Measurements from ENCODE around the gene SPAM1. TPM values are rescaled to one million over a fixed set of nuclear protein-coding genes. Genes with fewer than 3 reads are reported as not detected.
A peak's percentile ranks its signal among the peaks of the same experiment; 100 is the strongest.
"Not testable (repeated sequence)": the region's sequence is repeated elsewhere in the genome, so short reads cannot be mapped to it uniquely, and the experiment has no call there.

SPAM1 gene, protein sequence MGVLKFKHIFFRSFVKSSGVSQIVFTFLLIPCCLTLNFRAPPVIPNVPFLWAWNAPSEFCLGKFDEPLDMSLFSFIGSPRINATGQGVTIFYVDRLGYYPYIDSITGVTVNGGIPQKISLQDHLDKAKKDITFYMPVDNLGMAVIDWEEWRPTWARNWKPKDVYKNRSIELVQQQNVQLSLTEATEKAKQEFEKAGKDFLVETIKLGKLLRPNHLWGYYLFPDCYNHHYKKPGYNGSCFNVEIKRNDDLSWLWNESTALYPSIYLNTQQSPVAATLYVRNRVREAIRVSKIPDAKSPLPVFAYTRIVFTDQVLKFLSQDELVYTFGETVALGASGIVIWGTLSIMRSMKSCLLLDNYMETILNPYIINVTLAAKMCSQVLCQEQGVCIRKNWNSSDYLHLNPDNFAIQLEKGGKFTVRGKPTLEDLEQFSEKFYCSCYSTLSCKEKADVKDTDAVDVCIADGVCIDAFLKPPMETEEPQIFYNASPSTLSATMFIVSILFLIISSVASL
- total RNA-seq (not detected), polyA plus RNA-seq (not detected)

GRCh38 chr7:123924941-123925340 lies at the start of gene SPAM1:
TSS of gene SPAM1 (plus strand) at chr7:123925241. CDS start at chr7:123953571, 28,330 bp downstream.
- H3K36me3 ChIP-seq (ENCODE audit: insufficient read depth), result no peaks in the 10 kb centered on the region
- DNase-seq (ENCODE audit: extremely low spot score), result no peak
- no peak within 1 kb of the TSS for H3K27ac ChIP-seq (ENCODE audit: low read depth)

GRCh38 chr7:123876557-123877256 lies 48.3 kb upstream of the SPAM1 start:
- H3K4me3 ChIP-seq (ENCODE audit: low read depth, low read length), result no peak overlapping the region
- DNase-seq (ENCODE audit: extremely low spot score), result no peak
- 64% methylated on average over 7 of the region's 7 CpGs for WGBS

More at GRCh38 chr7:123924941-123925340, at the start of gene SPAM1:
- Histone ChIP-seq H3K4me3 (ENCODE audit: low read depth, low read length) (no peak within 1 kb of the TSS), H3K4me1 (ENCODE audit: insufficient read depth) (no peaks in the 10 kb centered on the region)

DNA sequence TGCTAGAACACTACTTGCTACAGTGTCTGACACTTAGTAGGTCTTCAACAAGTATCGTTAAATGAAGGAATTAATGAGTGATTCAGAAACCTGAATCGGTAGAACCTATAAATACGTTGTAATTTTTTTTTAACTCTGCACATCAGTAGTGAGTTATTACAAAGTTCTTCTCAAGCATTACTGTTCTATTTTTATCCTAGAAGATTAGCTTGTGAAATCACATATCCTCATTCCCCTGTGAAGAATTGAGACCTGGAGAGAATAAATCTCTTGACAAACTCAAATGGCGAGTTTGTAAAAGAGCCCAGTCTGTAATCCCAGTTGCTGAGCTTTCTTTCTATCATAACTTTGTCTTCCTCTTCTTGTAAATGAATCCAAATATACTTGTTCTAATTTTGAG lies 45.4 kb upstream of the SPAM1 start:
- Histone ChIP-seq H3K36me3 (ENCODE audit: insufficient read depth) (no peaks in the 10 kb centered on the region), H3K4me3 (ENCODE audit: low read depth, low read length) (no peak overlapping the region), H3K4me1 (ENCODE audit: insufficient read depth) (no peaks in the 10 kb centered on the region), H3K27ac (ENCODE audit: low read depth) (no peak overlapping the region)
- WGBS, result 54% methylated on average over 4 of the region's 4 CpGs
- no peak for DNase-seq (ENCODE audit: extremely low spot score)

More at GRCh38 chr7:123876557-123877256, 48.3 kb upstream of the SPAM1 start:
- Histone ChIP-seq H3K4me1 (ENCODE audit: insufficient read depth) (no peaks in the 10 kb centered on the region), H3K36me3 (ENCODE audit: insufficient read depth) (no peaks in the 10 kb centered on the region), H3K27ac (ENCODE audit: low read depth) (no peak overlapping the region)

DNA sequence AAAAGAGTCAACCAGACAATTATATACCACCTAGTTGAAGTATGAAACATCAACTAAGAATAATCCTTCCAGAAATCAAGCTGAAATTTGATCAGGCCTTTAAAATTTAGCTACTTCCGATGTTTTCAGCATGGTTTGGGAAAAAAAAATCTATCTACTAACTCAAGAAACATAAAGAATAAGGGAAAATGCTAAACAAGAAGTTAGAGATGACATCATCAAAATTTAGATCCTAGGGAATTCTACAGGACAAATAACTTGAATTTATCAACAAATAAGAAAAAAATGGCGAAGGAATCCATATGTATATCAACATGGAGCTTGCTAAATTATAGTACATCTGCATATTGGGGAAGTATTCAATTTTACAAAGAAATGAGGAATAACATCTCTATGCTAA lies 43.7 kb upstream of the SPAM1 start:
- no peak for DNase-seq (ENCODE audit: extremely low spot score)
- 72% methylated on average over 2 of the region's 2 CpGs for WGBS

GRCh38 chr7:123883154-123883553 lies 41.9 kb upstream of the SPAM1 start:
- H3K36me3 ChIP-seq (ENCODE audit: insufficient read depth), result no peaks in the 10 kb centered on the region
- H3K4me1 ChIP-seq (ENCODE audit: insufficient read depth), result no peaks in the 10 kb centered on the region
- DNase-seq (ENCODE audit: extremely low spot score), result no peak

More for the DNA sequence above, 43.7 kb upstream of the SPAM1 start:
- no peak overlapping the region for H3K4me3 ChIP-seq (ENCODE audit: low read depth, low read length)
- no peaks in the 10 kb centered on the region for H3K36me3 ChIP-seq (ENCODE audit: insufficient read depth)
- no peak overlapping the region for H3K27ac ChIP-seq (ENCODE audit: low read depth)
- no peaks in the 10 kb centered on the region for H3K4me1 ChIP-seq (ENCODE audit: insufficient read depth)

DNA sequence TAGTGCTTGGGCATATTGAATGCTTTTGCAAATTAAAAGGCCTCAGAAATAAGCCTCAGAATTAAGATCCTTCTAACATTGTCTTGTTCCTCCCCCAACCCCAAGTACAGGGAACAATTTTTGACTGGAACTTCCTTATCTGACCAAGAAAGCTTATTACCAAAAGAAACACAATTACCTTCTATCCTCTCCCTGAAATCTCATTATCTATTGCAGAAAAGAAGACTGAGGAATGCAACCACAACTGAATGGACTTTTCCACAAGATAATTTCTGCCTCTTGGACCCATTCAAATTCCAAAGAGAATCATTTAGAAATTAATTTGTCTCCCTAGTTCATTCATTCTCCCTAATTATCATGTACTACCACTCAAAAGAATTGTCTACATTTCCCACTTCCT lies 36.8 kb upstream of the SPAM1 start:
- no peak for DNase-seq (ENCODE audit: extremely low spot score)
- H3K4me1 ChIP-seq (ENCODE audit: insufficient read depth), result no peaks in the 10 kb centered on the region

More at GRCh38 chr7:123883154-123883553, 41.9 kb upstream of the SPAM1 start:
- Histone ChIP-seq H3K27ac (ENCODE audit: low read depth) (no peak overlapping the region), H3K4me3 (ENCODE audit: low read depth, low read length) (no peak overlapping the region)

DNA sequence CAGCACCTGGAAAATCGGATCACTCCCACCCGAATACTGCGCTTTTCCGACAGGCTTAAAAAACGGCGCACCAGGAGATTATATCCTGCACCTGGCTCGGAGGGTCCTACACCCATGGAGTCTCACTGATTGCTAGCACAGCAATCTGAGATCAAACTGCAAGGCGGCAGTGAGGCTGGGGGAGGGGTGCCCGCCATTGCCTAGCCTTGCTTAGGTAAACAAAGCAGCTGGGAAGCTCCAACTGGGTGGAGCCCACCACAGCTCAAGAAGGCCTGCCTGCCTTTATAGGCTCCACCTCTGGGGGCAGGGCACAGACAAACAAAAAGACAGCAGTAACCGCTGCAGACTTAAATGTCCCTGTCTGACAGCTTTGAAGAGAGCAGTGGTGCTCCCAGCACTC lies 30.3 kb upstream of the SPAM1 start:
- not testable (repeated sequence) for DNase-seq (ENCODE audit: extremely low spot score); H3K36me3 ChIP-seq (ENCODE audit: insufficient read depth)
- WGBS, result 94% methylated on average over 10 of the region's 10 CpGs

More for the DNA sequence above, 36.8 kb upstream of the SPAM1 start:
- Histone ChIP-seq H3K36me3 (ENCODE audit: insufficient read depth) (no peaks in the 10 kb centered on the region), H3K27ac (ENCODE audit: low read depth) (no peak overlapping the region), H3K4me3 (ENCODE audit: low read depth, low read length) (no peak overlapping the region)

GRCh38 chr7:123901101-123901500 lies 23.9 kb upstream of the SPAM1 start:
- Histone ChIP-seq H3K27ac (ENCODE audit: low read depth) (peak overlapping the region; percentile 23), H3K36me3 (ENCODE audit: insufficient read depth) (no peaks in the 10 kb centered on the region), H3K4me3 (ENCODE audit: low read depth, low read length) (no peak overlapping the region), H3K4me1 (ENCODE audit: insufficient read depth) (no peaks in the 10 kb centered on the region)
- DNase-seq (ENCODE audit: extremely low spot score), result peak; percentile 29
- WGBS, result 68% methylated on average over 1 of the region's 1 CpG

More for the DNA sequence above, 30.3 kb upstream of the SPAM1 start:
- not testable (repeated sequence) for H3K4me1 ChIP-seq (ENCODE audit: insufficient read depth); H3K4me3 ChIP-seq (ENCODE audit: low read depth, low read length); H3K27ac ChIP-seq (ENCODE audit: low read depth)

DNA sequence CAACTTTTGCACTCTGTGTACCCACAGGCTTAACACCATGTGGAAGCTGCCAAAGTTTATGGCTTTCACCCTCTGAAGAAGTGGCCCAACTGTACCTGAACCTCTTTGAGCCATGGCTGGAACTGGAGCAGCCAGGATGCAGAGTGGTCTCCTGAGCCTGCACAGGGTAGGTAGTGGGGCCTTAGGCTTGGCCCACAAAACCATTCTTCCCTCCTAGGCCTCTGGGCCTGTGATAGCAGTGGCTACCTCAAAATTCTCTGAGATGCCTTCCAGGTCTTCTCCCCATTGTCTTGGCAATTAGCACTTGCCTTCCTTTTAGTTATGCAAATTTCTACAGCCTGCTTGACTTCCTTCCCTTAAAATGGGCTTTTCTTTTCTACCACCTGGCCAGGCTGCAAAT lies 19.3 kb upstream of the SPAM1 start:
- no peaks in the 10 kb centered on the region for H3K4me1 ChIP-seq (ENCODE audit: insufficient read depth)
- no peak for DNase-seq (ENCODE audit: extremely low spot score)
- no peak overlapping the region for H3K4me3 ChIP-seq (ENCODE audit: low read depth, low read length)

DNA sequence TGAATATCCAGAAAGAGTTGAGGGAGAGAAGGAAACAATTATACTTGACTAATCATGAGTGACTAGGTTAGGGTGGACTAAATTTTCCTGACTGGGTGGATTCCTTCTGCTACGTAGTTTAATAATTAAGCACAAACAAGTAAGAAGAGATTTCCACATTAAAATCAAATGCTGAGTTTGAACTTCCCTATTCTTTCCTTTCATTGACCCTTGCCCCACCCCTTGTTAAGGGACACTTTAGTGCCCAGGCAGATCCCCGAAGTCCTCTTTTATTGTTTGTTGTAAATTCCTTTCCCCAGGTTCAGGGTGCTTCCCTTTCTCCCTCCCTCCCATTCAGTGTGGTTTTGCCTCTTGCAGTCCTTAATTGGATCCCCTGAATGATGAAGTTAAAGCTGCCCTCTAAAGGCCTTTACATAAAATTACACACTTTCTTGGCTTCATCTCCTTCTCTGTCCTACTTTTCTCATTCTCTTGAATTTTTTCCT lies 8.8 kb upstream of the SPAM1 start:
- no peaks in the 10 kb centered on the region for H3K4me1 ChIP-seq (ENCODE audit: insufficient read depth)
- H3K4me3 ChIP-seq (ENCODE audit: low read depth, low read length), result no peak overlapping the region
- no peak for DNase-seq (ENCODE audit: extremely low spot score)
- WGBS, result 31% methylated on average over 2 of the region's 2 CpGs
- H3K27ac ChIP-seq (ENCODE audit: low read depth), result no peak overlapping the region
- H3K36me3 ChIP-seq (ENCODE audit: insufficient read depth), result no peaks in the 10 kb centered on the region

More for the DNA sequence above, 19.3 kb upstream of the SPAM1 start:
- Histone ChIP-seq H3K27ac (ENCODE audit: low read depth) (no peak overlapping the region), H3K36me3 (ENCODE audit: insufficient read depth) (no peaks in the 10 kb centered on the region)

DNA sequence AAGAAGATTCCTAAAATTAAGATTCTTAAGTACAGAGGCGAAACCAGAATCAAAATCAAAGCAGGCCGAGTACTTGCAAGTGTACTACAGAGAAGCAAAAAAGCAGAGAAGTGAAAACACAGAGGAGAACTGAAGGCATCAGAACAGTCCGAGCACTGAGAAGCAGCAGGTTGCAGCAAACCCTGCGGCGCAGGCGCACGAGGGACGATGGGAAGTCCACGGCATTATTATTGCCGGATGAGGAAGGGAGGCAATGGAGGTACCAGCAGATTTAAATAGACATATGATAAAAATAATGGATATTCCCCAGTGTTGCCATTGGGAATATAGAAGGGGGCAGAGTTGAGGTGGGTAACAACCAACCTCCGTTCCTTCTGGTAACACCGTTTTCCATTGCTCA lies 7.2 kb upstream of the SPAM1 start:
- no peak for DNase-seq (ENCODE audit: extremely low spot score)
- H3K36me3 ChIP-seq (ENCODE audit: insufficient read depth), result no peaks in the 10 kb centered on the region
- H3K27ac ChIP-seq (ENCODE audit: low read depth), result no peak overlapping the region
- WGBS, result 93% methylated on average over 12 of the region's 12 CpGs
- H3K4me3 ChIP-seq (ENCODE audit: low read depth, low read length), result no peak overlapping the region
- H3K4me1 ChIP-seq (ENCODE audit: insufficient read depth), result no peaks in the 10 kb centered on the region

- H3K27ac ChIP-seq (ENCODE audit: low read depth), result no peak overlapping the region
- H3K4me1 ChIP-seq (ENCODE audit: insufficient read depth), result no peaks in the 10 kb centered on the region
- no peaks in the 10 kb centered on the region for H3K36me3 ChIP-seq (ENCODE audit: insufficient read depth)
- no peak overlapping the region for H3K4me3 ChIP-seq (ENCODE audit: low read depth, low read length)
- 91% methylated on average over 8 of the region's 8 CpGs for WGBS
- no peak for DNase-seq (ENCODE audit: extremely low spot score)
Observed at GRCh38 chr7:123918309-123918708, 6.7 kb upstream of the SPAM1 start.

DNA sequence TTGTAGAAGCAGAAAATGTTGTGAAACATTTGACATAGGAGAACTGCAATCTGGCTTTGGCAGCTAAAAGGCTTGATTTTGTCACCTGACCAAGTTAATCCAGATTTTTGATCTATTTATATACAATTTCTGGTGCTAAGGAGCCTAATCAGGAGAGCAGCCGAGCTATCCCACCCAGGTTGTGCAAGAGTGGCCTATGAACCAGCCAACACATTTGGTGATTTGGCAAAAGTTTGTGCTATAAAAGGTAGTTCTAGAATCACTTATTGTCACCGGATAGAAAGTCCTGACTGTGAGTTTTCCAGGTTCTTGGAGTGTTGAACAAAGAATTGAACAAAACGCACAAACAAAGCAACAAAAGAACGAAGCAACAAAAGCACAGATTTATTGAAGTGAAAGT lies 1.4 kb upstream of the SPAM1 start:
- Histone ChIP-seq H3K36me3 (ENCODE audit: insufficient read depth) (no peaks in the 10 kb centered on the region), H3K4me3 (ENCODE audit: low read depth, low read length) (no peak overlapping the region), H3K4me1 (ENCODE audit: insufficient read depth) (no peaks in the 10 kb centered on the region), H3K27ac (ENCODE audit: low read depth) (no peak overlapping the region)
- WGBS, result 86% methylated on average over 4 of the region's 4 CpGs
- no peak for DNase-seq (ENCODE audit: extremely low spot score)

GRCh38 chr7:123929107-123929506 lies 4.1 kb downstream of the SPAM1 start:
- H3K4me1 ChIP-seq (ENCODE audit: insufficient read depth), result no peaks in the 10 kb centered on the region
- no peak overlapping the region for H3K4me3 ChIP-seq (ENCODE audit: low read depth, low read length)
- no peak for DNase-seq (ENCODE audit: extremely low spot score)
- H3K36me3 ChIP-seq (ENCODE audit: insufficient read depth), result no peaks in the 10 kb centered on the region
- H3K27ac ChIP-seq (ENCODE audit: low read depth), result no peak overlapping the region
